HepG2 (cell line): ENCODE data around the gene VAMP3. TPM values are rescaled to one million over a fixed set of nuclear protein-coding genes. Genes with fewer than 3 reads are reported as not detected.

Source experiments
- ATAC-seq: fragments of 200-7000 bp; cut with Tn5 transposase; 3 replicates; pipeline ENCODE4 v1.9.1; 2020; ENCODE audit warnings: mild to moderate bottlenecking, moderate library complexity
- BruUV-seq: library from RNA; stranded (reverse); fragments of 400-500 nt; replicated peaks from 2 replicates; lab custom pipeline; 2021; lab: Mats Ljungman, UMichigan
- CTCF ChIA-PET: fragments of 300-600 bp; formaldehyde crosslinking; extraction: SDS; loops from one replicate; lab custom pipeline; 2021; ENCODE audit warnings: low total read pairs, inconsistent platforms, low intra/inter-chr PET ratio; lab: Yijun Ruan, JAX
- POLR2A ChIA-PET: fragments of 350-600 bp; sonication (Branson Sonifier 250); formaldehyde crosslinking; loops from one replicate; lab custom pipeline; 2020; ENCODE audit warnings: antibody characterized with exemption, inconsistent platforms; lab: Yijun Ruan, JAX
- DNase-seq: peaks from one replicate; pipeline ENCODE4 v3.0.0-alpha.2; 2015; ENCODE audit warnings: low spot score
- FAIRE-seq: peaks from 3 replicates; lab custom pipeline; 2011; peaks lifted over from hg19 to GRCh38; lab: Jason Lieb, UNC
- H2AFZ ChIP-seq: one replicate; pipeline ENCODE4 v1.6.1; 2011; ENCODE audit warnings: low read length, inconsistent platforms
- H3K27ac ChIP-seq: fragments of 300-600 bp; 3 replicates; pipeline ENCODE4 v1.8.0; 2011; ENCODE audit warnings: mixed run types, mild to moderate bottlenecking, mixed read lengths, low read length, inconsistent platforms; ENCODE audit not compliant: insufficient read depth; ENCODE audit errors: extremely low read length
- H3K27me3 ChIP-seq, 2 experiments: fragments of 200-600 bp in 1 of 2; 2 replicates in 1 of 2; 3 replicates in 1 of 2; pipeline versions ENCODE4 v1.6.0 to v1.8.0; 2011; ENCODE audit warnings: low read length in 2 of 2, mild to moderate bottlenecking in 2 of 2, moderate library complexity in 2 of 2, inconsistent platforms in 1 of 2; ENCODE audit not compliant: insufficient read depth in 2 of 2, control insufficient read depth in 1 of 2
- H3K36me3 ChIP-seq, 2 experiments: fragments of 200-600 bp in 1 of 2; replicated peaks in 1 of 2; 2 replicates in 1 of 2; 3 replicates in 1 of 2; pipeline versions ENCODE4 v1.5.1 to v1.8.0; 2011; ENCODE audit warnings: low read length in 2 of 2, inconsistent platforms in 1 of 2; ENCODE audit not compliant: insufficient read depth in 2 of 2, control insufficient read depth in 1 of 2
- H3K4me1 ChIP-seq: 2 replicates; pipeline ENCODE4 v1.5.1; 2012; ENCODE audit warnings: low read length, inconsistent platforms; ENCODE audit not compliant: insufficient read depth
- H3K4me2 ChIP-seq: 2 replicates; pipeline ENCODE4 v1.6.0; 2011; ENCODE audit warnings: low read depth, low read length, inconsistent platforms
- H3K4me3 ChIP-seq, 3 experiments: fragments of 200-600 bp in 1 of 3; sonication (generic), shearing (Covaris generic) in 1 of 3; replicated peaks in 1 of 3; 2 replicates each; pipeline ENCODE4 v1.5.1; 2011 to 2016; ENCODE audit warnings: low read length in 3 of 3, inconsistent platforms in 2 of 3, low read depth in 2 of 3, mild to moderate bottlenecking in 2 of 3, control low read depth in 1 of 3, mixed read lengths in 1 of 3; ENCODE audit not compliant: insufficient read depth in 1 of 3
- H3K79me2 ChIP-seq: one replicate; pipeline ENCODE4 v1.6.1; 2011; ENCODE audit warnings: low read length, inconsistent platforms; ENCODE audit not compliant: insufficient read depth
- H3K9ac ChIP-seq: 2 replicates; pipeline ENCODE4 v1.6.0; 2011; ENCODE audit warnings: mild to moderate bottlenecking, low read depth, low read length, inconsistent platforms; ENCODE audit not compliant: insufficient read depth
- H3K9me3 ChIP-seq: 2 replicates; pipeline ENCODE4 v1.5.1; 2012; ENCODE audit warnings: mild to moderate bottlenecking, low read length
- H4K20me1 ChIP-seq: 2 replicates; pipeline ENCODE4 v1.6.0; 2011; ENCODE audit warnings: inconsistent platforms, mild to moderate bottlenecking, low read length, moderate library complexity; ENCODE audit not compliant: insufficient read depth
- DZIP1 ChIP-seq: sonication (generic); formaldehyde crosslinking; IDR thresholded peaks from 2 replicates; pipeline ENCODE4 v1.5.0; 2020; ENCODE audit warnings: mild to moderate bottlenecking, missing genetic modification reagents
- ERF ChIP-seq: IDR thresholded peaks from 2 replicates; pipeline ENCODE4 v1.6.1; 2018; ENCODE audit warnings: missing biosample characterization, missing genetic modification reagents
- HNF1A ChIP-seq, 2 experiments: sonication (generic) in 1 of 2; formaldehyde crosslinking in 1 of 2; IDR thresholded peaks; 2 replicates each; pipeline versions ENCODE4 v1.4.0 to v1.6.1; 2016 to 2020; ENCODE audit warnings: borderline replicate concordance in 1 of 2, low read depth in 1 of 2, mild to moderate bottlenecking in 1 of 2, missing genetic modification reagents in 1 of 2
- IKZF4 ChIP-seq: sonication (generic); formaldehyde crosslinking; IDR thresholded peaks from 2 replicates; pipeline ENCODE4 v1.5.1; 2020; ENCODE audit warnings: borderline replicate concordance, mild to moderate bottlenecking, low read depth, missing genetic modification reagents; ENCODE audit errors: not compliant biosample characterization
- MXI1 ChIP-seq: IDR thresholded peaks from 3 replicates; pipeline ENCODE4 v1.6.1; 2012; ENCODE audit warnings: low read depth, low read length, inconsistent platforms, borderline replicate concordance
- SIX4 ChIP-seq: sonication (generic); formaldehyde crosslinking; IDR thresholded peaks from 2 replicates; pipeline ENCODE4 v1.4.0; 2020; ENCODE audit warnings: missing genetic modification reagents
- SNAI1 ChIP-seq: sonication (generic); formaldehyde crosslinking; IDR thresholded peaks from 2 replicates; pipeline ENCODE4 v1.5.0; 2020; ENCODE audit warnings: mild to moderate bottlenecking, missing genetic modification reagents, borderline replicate concordance
- ZMYM3 ChIP-seq: sonication (generic); formaldehyde crosslinking; IDR thresholded peaks from 2 replicates; pipeline ENCODE4 v1.5.1; 2020; ENCODE audit warnings: mild to moderate bottlenecking, missing genetic modification reagents
- ZNF205 ChIP-seq: IDR thresholded peaks from 2 replicates; pipeline ENCODE4 v1.6.1; 2018; ENCODE audit warnings: missing biosample characterization, missing genetic modification reagents
- ZNF350 ChIP-seq: sonication (generic); formaldehyde crosslinking; IDR thresholded peaks from 2 replicates; pipeline ENCODE4 v1.4.0; 2020; ENCODE audit warnings: mild to moderate bottlenecking, low read depth, missing genetic modification reagents, borderline replicate concordance
- ZNF550 ChIP-seq: sonication (generic); formaldehyde crosslinking; IDR thresholded peaks from 2 replicates; pipeline ENCODE4 v1.4.0; 2020; ENCODE audit warnings: mild to moderate bottlenecking, missing genetic modification reagents, borderline replicate concordance
- ZNF691 ChIP-seq: sonication (generic); formaldehyde crosslinking; IDR thresholded peaks from 2 replicates; pipeline ENCODE4 v1.4.0; 2020; ENCODE audit warnings: missing genetic modification reagents, low read depth, mild to moderate bottlenecking, borderline replicate concordance
- ZSCAN25 ChIP-seq: sonication (generic); formaldehyde crosslinking; IDR thresholded peaks from 2 replicates; pipeline ENCODE4 v1.8.0; 2022; ENCODE audit warnings: mild to moderate bottlenecking, missing genetic modification reagents
- WGBS: methylation state at CpG from one replicate; pipeline ENCODE4 v1.1.6; 2017; ENCODE audit warnings: low lambda C conversion rate; 5-methylcytosine and 5-hydroxymethylcytosine counted together
- in situ Hi-C: cut with HindIII; loops from 2 replicates; pipeline ENCODE4 v1.10.0; 2017; ENCODE audit warnings: low pct_unique_long_range_greater_than_20kb; ENCODE audit not compliant: extremely low pct_ligation_motif_present
- intact Hi-C: fragments of 100-400 bp; cut with micrococcal nuclease; formaldehyde crosslinking; loops from one replicate; pipeline ENCODE4 v1.10.0; 2022; ENCODE audit not compliant: unreplicated experiment
- polyA plus RNA-seq, 8 experiments: library from polyadenylated mRNA; depleted of rRNA in 3 of 8; stranded (reverse) in 7 of 8; unstranded in 1 of 8; fragments of >200 nt; fragmentation: Illumina TruSeq in 4 of 8; extraction: Trizol in 4 of 8; gene quantifications; 2 replicates each; pipeline versions ENCODE4 v1.2.1 to v1.2.3, GENCODE V29; 2011 to 2016; ENCODE audit warnings: low read depth in 4 of 8, missing spikeins in 1 of 8, mixed read lengths in 1 of 8; ENCODE audit not compliant: insufficient read depth in 1 of 8
- total RNA-seq, 5 experiments: library from RNA; depleted of rRNA; stranded (reverse); fragments of >200 nt; fragmentation: Illumina TruSeq; extraction: Trizol; gene quantifications; 2 replicates each; pipeline ENCODE4 v1.2.3, GENCODE V29; 2016; ENCODE audit warnings: low read depth in 1 of 5
- TF ChIP-seq, protein P1 (sequence below): IDR thresholded peaks from 2 replicates; pipeline ENCODE4 v1.6.1; 2016; ENCODE audit warnings: mild to moderate bottlenecking

Gene VAMP3
- total and polyA plus RNA-seq, 2 of the 13 experiments (the other 11 are each of a cell fraction or from before 2014, with no cell fraction given): 75.3 to 88.7 TPM

- no peak for DNase-seq
- H3K9me3 ChIP-seq: no peaks in the 10 kb centered on the region
- no peak overlapping the region for H3K27ac ChIP-seq
- ATAC-seq: no peak
- no peak overlapping the region for H2AFZ ChIP-seq
- H3K79me2 ChIP-seq: no peaks in the 10 kb centered on the region
- peaks cover 3 to 25% of the 10 kb centered on the region in 2 experiments; a peak in 4 of 5 replicates for H3K36me3 ChIP-seq
- ChIA-PET POLR2A (no interaction called here), CTCF (no interaction called here)
- no peaks in the 10 kb centered on the region for H4K20me1 ChIP-seq
- 96% methylated on average over 10 of the region's 10 CpGs for WGBS
- H3K4me3 ChIP-seq: no peak overlapping the region
- FAIRE-seq: no peak
- no TSS peak for BruUV-seq
- H3K4me1 ChIP-seq: no peaks in the 10 kb centered on the region
- H3K4me2 ChIP-seq: no peak overlapping the region
- no peak for TF ChIP-seq ZNF550 (CRISPR knock-in tag)
- no peak for TF ChIP-seq IKZF4 (CRISPR knock-in tag)
- no peak for TF ChIP-seq DZIP1
- TF ChIP-seq ZNF691 (CRISPR knock-in tag): no peak
- TF ChIP-seq ZMYM3 (CRISPR knock-in tag): no peak
- no peak for TF ChIP-seq ZSCAN25 (CRISPR knock-in tag)
- TF ChIP-seq, protein P1, sequence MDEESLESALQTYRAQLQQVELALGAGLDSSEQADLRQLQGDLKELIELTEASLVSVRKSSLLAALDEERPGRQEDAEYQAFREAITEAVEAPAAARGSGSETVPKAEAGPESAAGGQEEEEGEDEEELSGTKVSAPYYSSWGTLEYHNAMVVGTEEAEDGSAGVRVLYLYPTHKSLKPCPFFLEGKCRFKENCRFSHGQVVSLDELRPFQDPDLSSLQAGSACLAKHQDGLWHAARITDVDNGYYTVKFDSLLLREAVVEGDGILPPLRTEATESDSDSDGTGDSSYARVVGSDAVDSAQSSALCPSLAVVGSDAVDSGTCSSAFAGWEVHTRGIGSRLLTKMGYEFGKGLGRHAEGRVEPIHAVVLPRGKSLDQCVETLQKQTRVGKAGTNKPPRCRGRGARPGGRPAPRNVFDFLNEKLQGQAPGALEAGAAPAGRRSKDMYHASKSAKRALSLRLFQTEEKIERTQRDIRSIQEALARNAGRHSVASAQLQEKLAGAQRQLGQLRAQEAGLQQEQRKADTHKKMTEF (CRISPR knock-in tag): no peak
- TF ChIP-seq ERF (CRISPR knock-in tag): no peak
- TF ChIP-seq ZNF205 (CRISPR knock-in tag): no peak
- no peak for TF ChIP-seq SNAI1 (CRISPR knock-in tag)
- TF ChIP-seq HNF1A (IDR thresholded peaks at IDR 0.05; ENCODE audit: low read depth): no peak
- TF ChIP-seq HNF1A (CRISPR knock-in tag; IDR thresholded peaks at IDR 0.05; ENCODE audit: borderline replicate concordance): no peak
- no peak for TF ChIP-seq ZNF350 (CRISPR knock-in tag)
- TF ChIP-seq SIX4 (CRISPR knock-in tag): no peak
- no peak for TF ChIP-seq MXI1
- TF ChIP-seq, all 625 proteins: peak for 0
- intact Hi-C loops: no loop called here
- in situ Hi-C loops: no loop called here
- Histone ChIP-seq H3K27me3 (no peaks in the 10 kb centered on the region), H3K9ac (no peak overlapping the region)
Observed at GRCh38 chr1:7745783-7746182, 25.3 kb upstream of the VAMP3 start.
